ENCODE measurements around the gene CCT4. TPM values are rescaled to one million over a fixed set of nuclear protein-coding genes. Genes with fewer than 3 reads are reported as not detected.

The CCT4 gene
- total and polyA plus RNA-seq, 2 donors from 2014 or later: 99.3 to 121 TPM

DNA sequence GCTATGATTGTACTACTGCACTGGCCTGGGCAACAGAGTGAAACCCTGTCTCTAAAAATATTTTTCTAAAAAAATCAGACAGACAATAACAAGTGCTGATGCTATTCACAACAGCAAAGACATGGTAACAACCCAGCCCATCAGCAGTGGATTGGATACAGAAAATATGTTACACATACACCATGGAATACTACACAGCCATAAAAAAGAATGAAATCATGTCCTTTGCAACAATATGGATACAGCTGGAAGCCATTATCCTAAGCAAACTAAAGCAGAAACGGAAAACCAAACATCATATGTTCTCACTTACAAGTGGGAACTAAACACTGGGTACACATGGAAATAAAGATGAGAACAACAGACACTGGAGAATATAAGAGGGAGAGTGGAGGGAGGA is 54.5 kb downstream of the CCT4 start:
- no peak for FAIRE-seq
- intact Hi-C loops (cut with DNase I): no loop called here
- Histone ChIP-seq H3K9me3 (ENCODE audit: control insufficient read depth in 2 of 3, insufficient read depth in 1 of 3, low read length in 3 of 3) (no peaks in the 10 kb centered on the region), H3K36me3 (ENCODE audit: control insufficient read depth in 2 of 3, insufficient read depth in 3 of 3, low read length in 3 of 3) (no peaks in the 10 kb centered on the region), H3K27me3 (ENCODE audit: control insufficient read depth, insufficient read depth, low read length) (no peaks in the 10 kb centered on the region), H3K4me3 (ENCODE audit: low read length in 3 of 3) (no peak overlapping the region), H3K4me1 (ENCODE audit: control insufficient read depth in 2 of 3, insufficient read depth in 2 of 3, low read depth in 1 of 3, low read length in 3 of 3) (no peaks in the 10 kb centered on the region), H3K9ac (ENCODE audit: low read length in 3 of 3) (no peak overlapping the region), H3K27ac (ENCODE audit: low read depth in 2 of 2, low read length in 2 of 2) (no peak overlapping the region)
- TF ChIP-seq, protein P1, sequence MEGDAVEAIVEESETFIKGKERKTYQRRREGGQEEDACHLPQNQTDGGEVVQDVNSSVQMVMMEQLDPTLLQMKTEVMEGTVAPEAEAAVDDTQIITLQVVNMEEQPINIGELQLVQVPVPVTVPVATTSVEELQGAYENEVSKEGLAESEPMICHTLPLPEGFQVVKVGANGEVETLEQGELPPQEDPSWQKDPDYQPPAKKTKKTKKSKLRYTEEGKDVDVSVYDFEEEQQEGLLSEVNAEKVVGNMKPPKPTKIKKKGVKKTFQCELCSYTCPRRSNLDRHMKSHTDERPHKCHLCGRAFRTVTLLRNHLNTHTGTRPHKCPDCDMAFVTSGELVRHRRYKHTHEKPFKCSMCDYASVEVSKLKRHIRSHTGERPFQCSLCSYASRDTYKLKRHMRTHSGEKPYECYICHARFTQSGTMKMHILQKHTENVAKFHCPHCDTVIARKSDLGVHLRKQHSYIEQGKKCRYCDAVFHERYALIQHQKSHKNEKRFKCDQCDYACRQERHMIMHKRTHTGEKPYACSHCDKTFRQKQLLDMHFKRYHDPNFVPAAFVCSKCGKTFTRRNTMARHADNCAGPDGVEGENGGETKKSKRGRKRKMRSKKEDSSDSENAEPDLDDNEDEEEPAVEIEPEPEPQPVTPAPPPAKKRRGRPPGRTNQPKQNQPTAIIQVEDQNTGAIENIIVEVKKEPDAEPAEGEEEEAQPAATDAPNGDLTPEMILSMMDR (IDR thresholded peaks at IDR 0.05; ENCODE audit: borderline replicate concordance, extremely low read depth, insufficient read depth): no peak
- no peak for DNase-seq

DNA sequence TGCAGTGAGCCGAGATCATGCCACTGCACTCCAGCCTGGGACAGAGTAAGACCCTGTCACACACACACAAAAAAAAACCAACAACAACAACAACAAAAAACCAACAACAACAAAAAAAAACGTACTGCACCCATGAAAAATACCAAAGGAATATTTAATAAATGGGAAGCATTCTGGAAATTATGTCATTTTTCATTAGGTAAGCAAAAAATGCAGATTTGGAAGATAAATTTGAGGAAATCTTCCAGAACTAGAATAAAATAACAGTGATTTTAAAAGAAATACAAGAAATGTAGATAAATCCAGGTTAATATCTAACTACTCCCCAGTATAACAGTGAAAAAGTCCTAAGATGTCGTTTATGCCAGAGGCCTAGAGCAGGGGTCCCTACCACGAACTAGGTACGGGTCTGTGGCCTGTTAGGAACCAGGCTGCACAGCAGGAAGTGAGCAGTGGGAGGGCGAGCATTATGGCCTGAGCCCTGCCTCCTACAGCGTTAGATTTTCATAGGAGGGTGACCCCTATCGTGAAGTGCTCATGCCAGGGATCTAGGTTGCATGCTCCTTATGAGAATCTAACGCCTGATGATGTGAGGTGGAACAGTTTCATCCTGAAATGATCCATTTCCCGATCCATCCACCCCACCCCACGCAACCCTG is 56.1 kb downstream of the CCT4 start:
- no peak for FAIRE-seq
- H3K36me3 ChIP-seq (ENCODE audit: control insufficient read depth in 2 of 3, insufficient read depth in 3 of 3, low read length in 3 of 3): no peaks in the 10 kb centered on the region

DNA sequence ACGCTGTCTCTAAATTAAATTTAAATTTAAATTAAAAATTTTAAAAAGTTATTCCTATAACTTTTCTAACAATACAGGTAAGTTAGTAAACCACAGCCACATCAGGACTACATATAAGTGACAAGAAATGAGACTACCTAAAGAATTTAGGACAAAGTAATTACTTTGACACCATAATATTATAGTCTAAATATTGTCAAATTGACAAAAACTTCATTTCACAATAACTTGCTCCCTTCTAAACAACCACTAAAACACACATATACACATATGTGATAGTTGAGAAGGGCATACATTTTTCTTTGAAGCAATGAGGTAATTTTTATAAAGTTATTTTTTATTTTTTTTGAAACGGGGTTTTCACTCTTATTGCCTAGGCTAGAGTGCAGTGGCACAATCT is 66.2 kb downstream of the CCT4 start:
- Histone ChIP-seq H3K9ac (ENCODE audit: low read length in 3 of 3) (no peak overlapping the region), H3K4me1 (ENCODE audit: control insufficient read depth in 2 of 3, insufficient read depth in 2 of 3, low read depth in 1 of 3, low read length in 3 of 3) (no peaks in the 10 kb centered on the region), H3K4me3 (ENCODE audit: low read length in 3 of 3) (no peak overlapping the region), H3K9me3 (ENCODE audit: control insufficient read depth in 2 of 3, insufficient read depth in 1 of 3, low read length in 3 of 3) (no peaks in the 10 kb centered on the region), H3K27me3 (ENCODE audit: control insufficient read depth, insufficient read depth, low read length) (no peaks in the 10 kb centered on the region), H3K36me3 (ENCODE audit: control insufficient read depth in 2 of 3, insufficient read depth in 3 of 3, low read length in 3 of 3) (no peaks in the 10 kb centered on the region), H3K27ac (ENCODE audit: low read depth in 2 of 2, low read length in 2 of 2) (no peak overlapping the region)
- DNase-seq (no peak), FAIRE-seq (no peak)
- TF ChIP-seq, protein P1 (IDR thresholded peaks at IDR 0.05; ENCODE audit: borderline replicate concordance, extremely low read depth, insufficient read depth): no peak
- intact Hi-C loops (cut with DNase I): no loop called here

More for the DNA sequence above, 56.1 kb downstream of the CCT4 start:
- Histone ChIP-seq H3K9ac (ENCODE audit: low read length in 3 of 3) (no peak overlapping the region), H3K27me3 (ENCODE audit: control insufficient read depth, insufficient read depth, low read length) (no peaks in the 10 kb centered on the region), H3K4me3 (ENCODE audit: low read length in 3 of 3) (no peak overlapping the region), H3K27ac (ENCODE audit: low read depth in 2 of 2, low read length in 2 of 2) (no peak overlapping the region), H3K9me3 (ENCODE audit: control insufficient read depth in 2 of 3, insufficient read depth in 1 of 3, low read length in 3 of 3) (no peaks in the 10 kb centered on the region), H3K4me1 (ENCODE audit: control insufficient read depth in 2 of 3, insufficient read depth in 2 of 3, low read depth in 1 of 3, low read length in 3 of 3) (no peaks in the 10 kb centered on the region)
- DNase-seq: no peak
- intact Hi-C loops (cut with DNase I): no loop called here
- TF ChIP-seq, protein P1 (IDR thresholded peaks at IDR 0.05; ENCODE audit: borderline replicate concordance, extremely low read depth, insufficient read depth): no peak

Other genes starting within 250 kb of the CCT4 start
- 3.7 TPM for gene FAM161A, start 34.6 kb downstream of the CCT4 start, total RNA-seq
- gene FAM161A, start 34.6 kb downstream of the CCT4 start, polyA plus RNA-seq (ENCODE audit: insufficient read depth, low read depth, low replicate concordance): 1.5 TPM
- gene COMMD1, start 17.0 kb upstream of the CCT4 start, total RNA-seq: 38.5 TPM
- gene COMMD1, start 17.0 kb upstream of the CCT4 start, polyA plus RNA-seq (ENCODE audit: insufficient read depth, low read depth, low replicate concordance): 99.4 TPM

All from kidney (tissue), 14 donors.